HepG2 (cell line): ENCODE results near the gene ZMIZ1. TPM values are rescaled to one million over a fixed set of nuclear protein-coding genes. Genes with fewer than 3 reads are reported as not detected.

Experiments
- ADNP ChIP-seq: sonication (generic); formaldehyde crosslinking; IDR thresholded peaks from 2 replicates; pipeline ENCODE4 v1.4.0; 2020; ENCODE audit warnings: missing genetic modification reagents
- ATF6 ChIP-seq: sonication (generic); formaldehyde crosslinking; conservative IDR thresholded peaks from 2 replicates; pipeline ENCODE4 v1.4.0; 2020; ENCODE audit warnings: missing genetic modification reagents
- EED ChIP-seq: sonication (generic); formaldehyde crosslinking; IDR thresholded peaks from 2 replicates; pipeline ENCODE4 v1.5.0; 2020; ENCODE audit warnings: mild to moderate bottlenecking, missing genetic modification reagents
- EHMT2 ChIP-seq: fragments of 200-600 bp; sonication (generic); IDR thresholded peaks from 2 replicates; pipeline ENCODE4 v1.7.0; 2017; ENCODE audit warnings: antibody characterized with exemption, low read depth, low read length, borderline replicate concordance
- GPN1 ChIP-seq: sonication (generic); formaldehyde crosslinking; IDR thresholded peaks from 2 replicates; pipeline ENCODE4 v1.5.1; 2020; ENCODE audit warnings: missing genetic modification reagents, borderline replicate concordance
- GTF3A ChIP-seq: sonication (generic); formaldehyde crosslinking; conservative IDR thresholded peaks from 2 replicates; pipeline ENCODE4 v1.4.0; 2020; ENCODE audit warnings: mild to moderate bottlenecking, missing genetic modification reagents
- NFKB2 ChIP-seq: sonication (generic); formaldehyde crosslinking; IDR thresholded peaks from 2 replicates; pipeline ENCODE4 v1.4.0; 2020; ENCODE audit warnings: missing genetic modification reagents, borderline replicate concordance
- ZNF556 ChIP-seq: sonication (generic); formaldehyde crosslinking; IDR thresholded peaks from 2 replicates; pipeline ENCODE4 v1.4.0; 2020; ENCODE audit warnings: mild to moderate bottlenecking, missing genetic modification reagents, borderline replicate concordance
- ZNF746 ChIP-seq: sonication (generic); formaldehyde crosslinking; IDR thresholded peaks from 2 replicates; pipeline ENCODE4 v1.8.0; 2022; ENCODE audit warnings: mild to moderate bottlenecking, missing genetic modification reagents
- ZSCAN21 ChIP-seq: sonication (generic); formaldehyde crosslinking; IDR thresholded peaks from 2 replicates; pipeline ENCODE4 v1.8.0; 2022; ENCODE audit warnings: mild to moderate bottlenecking, missing genetic modification reagents, moderate library complexity, borderline replicate concordance
- polyA plus RNA-seq, 8 experiments: library from polyadenylated mRNA; depleted of rRNA in 3 of 8; stranded (reverse) in 7 of 8; unstranded in 1 of 8; fragments of >200 nt; fragmentation: Illumina TruSeq in 4 of 8; extraction: Trizol in 4 of 8; gene quantifications; 2 replicates each; pipeline versions ENCODE4 v1.2.1 to v1.2.3, GENCODE V29; 2011 to 2016; ENCODE audit warnings: low read depth in 4 of 8, missing spikeins in 1 of 8, mixed read lengths in 1 of 8; ENCODE audit not compliant: insufficient read depth in 1 of 8
- total RNA-seq, 5 experiments: library from RNA; depleted of rRNA; stranded (reverse); fragments of >200 nt; fragmentation: Illumina TruSeq; extraction: Trizol; gene quantifications; 2 replicates each; pipeline ENCODE4 v1.2.3, GENCODE V29; 2016; ENCODE audit warnings: low read depth in 1 of 5
- TF ChIP-seq, protein P1 (sequence below), 2 experiments: fragments of 450-650 bp in 1 of 2; sonication (generic) in 1 of 2; formaldehyde crosslinking in 1 of 2; IDR thresholded peaks; 2 replicates each; pipeline versions ENCODE4 v1.6.1 to v1.8.0; 2016 to 2022; ENCODE audit warnings: antibody characterized with exemption in 1 of 2, mild to moderate bottlenecking in 1 of 2, missing genetic modification reagents in 1 of 2
- TF ChIP-seq, protein P2 (sequence below): sonication (generic); formaldehyde crosslinking; IDR thresholded peaks from 2 replicates; pipeline ENCODE4 v1.4.0; 2020; ENCODE audit warnings: mild to moderate bottlenecking, missing genetic modification reagents
- TF ChIP-seq, protein P3 (sequence below): sonication (generic); formaldehyde crosslinking; IDR thresholded peaks from 2 replicates; pipeline ENCODE4 v1.8.0; 2022; ENCODE audit warnings: mild to moderate bottlenecking, missing genetic modification reagents, moderate library complexity

ZMIZ1 gene
- total and polyA plus RNA-seq, 2 of the 13 experiments (the other 11 are each of a cell fraction or from before 2014, with no cell fraction given): 5.3 to 10.2 TPM

- TF ChIP-seq, protein P1, sequence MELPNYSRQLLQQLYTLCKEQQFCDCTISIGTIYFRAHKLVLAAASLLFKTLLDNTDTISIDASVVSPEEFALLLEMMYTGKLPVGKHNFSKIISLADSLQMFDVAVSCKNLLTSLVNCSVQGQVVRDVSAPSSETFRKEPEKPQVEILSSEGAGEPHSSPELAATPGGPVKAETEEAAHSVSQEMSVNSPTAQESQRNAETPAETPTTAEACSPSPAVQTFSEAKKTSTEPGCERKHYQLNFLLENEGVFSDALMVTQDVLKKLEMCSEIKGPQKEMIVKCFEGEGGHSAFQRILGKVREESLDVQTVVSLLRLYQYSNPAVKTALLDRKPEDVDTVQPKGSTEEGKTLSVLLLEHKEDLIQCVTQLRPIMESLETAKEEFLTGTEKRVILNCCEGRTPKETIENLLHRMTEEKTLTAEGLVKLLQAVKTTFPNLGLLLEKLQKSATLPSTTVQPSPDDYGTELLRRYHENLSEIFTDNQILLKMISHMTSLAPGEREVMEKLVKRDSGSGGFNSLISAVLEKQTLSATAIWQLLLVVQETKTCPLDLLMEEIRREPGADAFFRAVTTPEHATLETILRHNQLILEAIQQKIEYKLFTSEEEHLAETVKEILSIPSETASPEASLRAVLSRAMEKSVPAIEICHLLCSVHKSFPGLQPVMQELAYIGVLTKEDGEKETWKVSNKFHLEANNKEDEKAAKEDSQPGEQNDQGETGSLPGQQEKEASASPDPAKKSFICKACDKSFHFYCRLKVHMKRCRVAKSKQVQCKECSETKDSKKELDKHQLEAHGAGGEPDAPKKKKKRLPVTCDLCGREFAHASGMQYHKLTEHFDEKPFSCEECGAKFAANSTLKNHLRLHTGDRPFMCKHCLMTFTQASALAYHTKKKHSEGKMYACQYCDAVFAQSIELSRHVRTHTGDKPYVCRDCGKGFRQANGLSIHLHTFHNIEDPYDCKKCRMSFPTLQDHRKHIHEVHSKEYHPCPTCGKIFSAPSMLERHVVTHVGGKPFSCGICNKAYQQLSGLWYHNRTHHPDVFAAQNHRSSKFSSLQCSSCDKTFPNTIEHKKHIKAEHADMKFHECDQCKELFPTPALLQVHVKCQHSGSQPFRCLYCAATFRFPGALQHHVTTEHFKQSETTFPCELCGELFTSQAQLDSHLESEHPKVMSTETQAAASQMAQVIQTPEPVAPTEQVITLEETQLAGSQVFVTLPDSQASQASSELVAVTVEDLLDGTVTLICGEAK (IDR thresholded peaks at IDR 0.05): no peak
- TF ChIP-seq, protein P1 (CRISPR knock-in tag; IDR thresholded peaks at IDR 0.05): no peak
- TF ChIP-seq EED (CRISPR knock-in tag): no peak
- TF ChIP-seq ATF6: no peak
- no peak for TF ChIP-seq EHMT2
- TF ChIP-seq GTF3A: no peak
- TF ChIP-seq GPN1 (CRISPR knock-in tag): no peak
- peak; percentile 47; the same call in 1 of the 2 replicates for TF ChIP-seq ZNF556 (CRISPR knock-in tag)
- TF ChIP-seq, protein P2, sequence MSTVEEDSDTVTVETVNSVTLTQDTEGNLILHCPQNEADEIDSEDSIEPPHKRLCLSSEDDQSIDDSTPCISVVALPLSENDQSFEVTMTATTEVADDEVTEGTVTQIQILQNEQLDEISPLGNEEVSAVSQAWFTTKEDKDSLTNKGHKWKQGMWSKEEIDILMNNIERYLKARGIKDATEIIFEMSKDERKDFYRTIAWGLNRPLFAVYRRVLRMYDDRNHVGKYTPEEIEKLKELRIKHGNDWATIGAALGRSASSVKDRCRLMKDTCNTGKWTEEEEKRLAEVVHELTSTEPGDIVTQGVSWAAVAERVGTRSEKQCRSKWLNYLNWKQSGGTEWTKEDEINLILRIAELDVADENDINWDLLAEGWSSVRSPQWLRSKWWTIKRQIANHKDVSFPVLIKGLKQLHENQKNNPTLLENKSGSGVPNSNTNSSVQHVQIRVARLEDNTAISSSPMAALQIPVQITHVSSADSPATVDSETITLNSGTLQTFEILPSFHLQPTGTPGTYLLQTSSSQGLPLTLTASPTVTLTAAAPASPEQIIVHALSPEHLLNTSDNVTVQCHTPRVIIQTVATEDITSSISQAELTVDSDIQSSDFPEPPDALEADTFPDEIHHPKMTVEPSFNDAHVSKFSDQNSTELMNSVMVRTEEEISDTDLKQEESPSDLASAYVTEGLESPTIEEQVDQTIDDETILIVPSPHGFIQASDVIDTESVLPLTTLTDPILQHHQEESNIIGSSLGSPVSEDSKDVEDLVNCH (CRISPR knock-in tag): no peak
- no peak for TF ChIP-seq ZNF746 (CRISPR knock-in tag)
- peak; percentile 67; the same call in 1 of the 2 replicates for TF ChIP-seq ZSCAN21 (CRISPR knock-in tag)
- TF ChIP-seq ADNP (CRISPR knock-in tag): no peak
- peak; percentile 31; the same call in 1 of the 2 replicates for TF ChIP-seq NFKB2 (CRISPR knock-in tag)
- TF ChIP-seq, protein P3, sequence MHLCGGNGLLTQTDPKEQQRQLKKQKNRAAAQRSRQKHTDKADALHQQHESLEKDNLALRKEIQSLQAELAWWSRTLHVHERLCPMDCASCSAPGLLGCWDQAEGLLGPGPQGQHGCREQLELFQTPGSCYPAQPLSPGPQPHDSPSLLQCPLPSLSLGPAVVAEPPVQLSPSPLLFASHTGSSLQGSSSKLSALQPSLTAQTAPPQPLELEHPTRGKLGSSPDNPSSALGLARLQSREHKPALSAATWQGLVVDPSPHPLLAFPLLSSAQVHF (CRISPR knock-in tag): no peak
Observed at GRCh38 chr10:79127151-79127961, 58.6 kb downstream of the ZMIZ1 start (continued).
